NCI-H510A (cell line): ENCODE results near the gene LCE1B.

Experiments used
- DNase-seq: peaks from one replicate; lab custom pipeline; 2025; lab: John Stamatoyannopoulos, UW

LCE1B gene

GRCh38 chr1:152861374-152861773 lies 49.6 kb downstream of the LCE1B start:
- DNase-seq, result no peak
